GM23338 (cell line): ENCODE data around the gene RPL3.

Experiments used
- CREB1 ChIP-seq: fragments of 250-450 bp; sonication (Bioruptor Pico); IDR thresholded peaks from 2 replicates; pipeline ENCODE4 v1.5.0; 2020; ENCODE audit warnings: low read depth, mild to moderate bottlenecking, moderate library complexity
- EZH2 ChIP-seq: fragments of 200-600 bp; sonication (generic); IDR thresholded peaks from one replicate; pipeline ENCODE4 v1.8.0; 2017; ENCODE audit warnings: antibody characterized with exemption, mild to moderate bottlenecking, low read depth; ENCODE audit not compliant: unreplicated experiment
- EZH2phosphoT487 ChIP-seq: fragments of 200-600 bp; sonication (generic); IDR thresholded peaks from one replicate; pipeline ENCODE4 v1.8.1; 2018; ENCODE audit warnings: antibody characterized with exemption; ENCODE audit not compliant: unreplicated experiment
- JUNB ChIP-seq: IDR thresholded peaks from one replicate; pipeline ENCODE4 v1.6.1; 2016; ENCODE audit warnings: antibody characterized with exemption; ENCODE audit not compliant: unreplicated experiment
- NANOG ChIP-seq: IDR thresholded peaks from 2 replicates; pipeline ENCODE4 v1.6.1; 2016; ENCODE audit warnings: antibody characterized with exemption, borderline replicate concordance
- POLR2AphosphoS5 ChIP-seq: IDR thresholded peaks from 2 replicates; pipeline ENCODE4 v1.6.1; 2016; ENCODE audit warnings: antibody characterized with exemption, low read depth
- REST ChIP-seq: IDR thresholded peaks from one replicate; pipeline ENCODE4 v1.6.1; 2018; ENCODE audit warnings: antibody characterized with exemption; ENCODE audit not compliant: unreplicated experiment
- STAT1 ChIP-seq: IDR thresholded peaks from one replicate; pipeline ENCODE4 v1.6.1; 2016; ENCODE audit warnings: antibody characterized with exemption; ENCODE audit not compliant: unreplicated experiment
- ZNF114 ChIP-seq: fragments of 250-450 bp; sonication (Bioruptor Pico); IDR thresholded peaks from 2 replicates; pipeline ENCODE4 v1.5.0; 2020; ENCODE audit warnings: mild to moderate bottlenecking, moderate library complexity
- ZNF462 ChIP-seq: fragments of 250-450 bp; sonication (Bioruptor Pico); IDR thresholded peaks from 2 replicates; pipeline ENCODE4 v1.5.0; 2020; ENCODE audit warnings: mild to moderate bottlenecking, moderate library complexity
- TF ChIP-seq, protein P1 (sequence below), 2 experiments: fragments of 200-600 bp in 1 of 2; sonication (generic) in 1 of 2; conservative IDR thresholded peaks; 2 replicates each; pipeline versions ENCODE4 v1.5.1 to v1.6.1; 2016 to 2017; ENCODE audit warnings: antibody characterized with exemption in 2 of 2, low read depth in 2 of 2, mild to moderate bottlenecking in 2 of 2, moderate library complexity in 1 of 2

DNA sequence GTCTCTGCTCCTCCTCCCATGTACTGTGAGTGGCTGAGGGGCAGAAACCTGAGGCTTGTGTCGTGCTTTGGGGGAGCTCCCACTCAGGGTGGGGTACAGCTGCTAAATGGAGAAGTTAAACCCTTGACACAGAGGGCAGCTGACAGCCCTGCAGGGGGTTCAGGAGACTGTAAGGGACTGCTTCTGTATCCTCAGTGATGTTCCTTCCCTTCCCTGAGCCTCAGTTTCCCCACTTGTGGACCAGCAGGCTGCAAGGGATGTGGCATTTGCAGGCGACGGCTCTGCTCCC, 46.0 kb upstream of the RPL3 start:
- TF ChIP-seq, protein P1, sequence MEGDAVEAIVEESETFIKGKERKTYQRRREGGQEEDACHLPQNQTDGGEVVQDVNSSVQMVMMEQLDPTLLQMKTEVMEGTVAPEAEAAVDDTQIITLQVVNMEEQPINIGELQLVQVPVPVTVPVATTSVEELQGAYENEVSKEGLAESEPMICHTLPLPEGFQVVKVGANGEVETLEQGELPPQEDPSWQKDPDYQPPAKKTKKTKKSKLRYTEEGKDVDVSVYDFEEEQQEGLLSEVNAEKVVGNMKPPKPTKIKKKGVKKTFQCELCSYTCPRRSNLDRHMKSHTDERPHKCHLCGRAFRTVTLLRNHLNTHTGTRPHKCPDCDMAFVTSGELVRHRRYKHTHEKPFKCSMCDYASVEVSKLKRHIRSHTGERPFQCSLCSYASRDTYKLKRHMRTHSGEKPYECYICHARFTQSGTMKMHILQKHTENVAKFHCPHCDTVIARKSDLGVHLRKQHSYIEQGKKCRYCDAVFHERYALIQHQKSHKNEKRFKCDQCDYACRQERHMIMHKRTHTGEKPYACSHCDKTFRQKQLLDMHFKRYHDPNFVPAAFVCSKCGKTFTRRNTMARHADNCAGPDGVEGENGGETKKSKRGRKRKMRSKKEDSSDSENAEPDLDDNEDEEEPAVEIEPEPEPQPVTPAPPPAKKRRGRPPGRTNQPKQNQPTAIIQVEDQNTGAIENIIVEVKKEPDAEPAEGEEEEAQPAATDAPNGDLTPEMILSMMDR (conservative IDR thresholded peaks at IDR 0.05; ENCODE audit: low read depth in 2 of 2), result no peak
- TF ChIP-seq EZH2phosphoT487 (no peak), EZH2 (no peak), POLR2AphosphoS5 (no peak), JUNB (no peak), REST (no peak), NANOG (no peak), CREB1 (CRISPR knock-in tag) (no peak), STAT1 (no peak), ZNF462 (CRISPR knock-in tag) (no peak), ZNF114 (no peak)
